A549 (cell line): ENCODE results near the gene ECPAS. TPM values are rescaled to one million over a fixed set of nuclear protein-coding genes. Genes with fewer than 3 reads are reported as not detected.

Experiments
- ATAC-seq, 2 experiments: fragments of 200-7000 bp in 1 of 2; fragments of >200 bp in 1 of 2; cut with Nextera tagmentation in 1 of 2; cut with Tn5 transposase in 1 of 2; 3 replicates each; pipeline versions ENCODE4 v1.8.0 to v1.9.1; 2018 to 2020; ENCODE audit warnings: mild to moderate bottlenecking in 1 of 2, moderate library complexity in 1 of 2
- CTCF ChIA-PET: fragments of 300-600 bp; sonication (Branson Sonifier 250); formaldehyde crosslinking; extraction: SDS; loops from one replicate; lab custom pipeline; 2021; ENCODE audit warnings: antibody characterized with exemption, inconsistent platforms; lab: Yijun Ruan, JAX
- POLR2A ChIA-PET: fragments of 350-600 bp; formaldehyde crosslinking; extraction: SDS; loops from one replicate; lab custom pipeline; 2021; ENCODE audit warnings: antibody characterized with exemption, inconsistent platforms; lab: Yijun Ruan, JAX
- DNase-seq, 2 experiments: peaks; one replicate each; pipeline versions ENCODE4 v3.0.0 to v3.0.0-alpha.2; 2011 to 2016; ENCODE audit warnings: low read depth in 1 of 2, low spot score in 1 of 2
- FAIRE-seq: peaks from 2 replicates; lab custom pipeline; 2011; peaks lifted over from hg19 to GRCh38; lab: Jason Lieb, UNC
- H3K27ac ChIP-seq, 2 experiments: fragments of >200 bp; sonication (Bioruptor Twin); formaldehyde crosslinking; 3 replicates each; pipeline ENCODE4 v1.5.1; 2016 to 2017
- H3K4me1 ChIP-seq: fragments of >200 bp; sonication (Bioruptor Twin); formaldehyde crosslinking; 3 replicates; pipeline ENCODE4 v1.6.1; 2016
- H3K4me2 ChIP-seq: fragments of >200 bp; sonication (Bioruptor Twin); formaldehyde crosslinking; 3 replicates; pipeline ENCODE4 v1.6.1; 2016
- H3K4me3 ChIP-seq: fragments of >200 bp; sonication (Bioruptor Twin); formaldehyde crosslinking; 3 replicates; pipeline ENCODE4 v1.5.1; 2016
- H3K9me3 ChIP-seq: fragments of >200 bp; sonication (Bioruptor Twin); formaldehyde crosslinking; 3 replicates; pipeline ENCODE4 v1.6.1; 2016
- BHLHE40 ChIP-seq: IDR thresholded peaks from 2 replicates; pipeline ENCODE4 v1.6.1; 2012; ENCODE audit warnings: low read depth, low read length, inconsistent platforms
- CBX8 ChIP-seq: fragments of 200-600 bp; sonication (generic); IDR thresholded peaks from 2 replicates; pipeline ENCODE4 v1.6.1; 2016
- CEBPB ChIP-seq, 2 experiments: fragments of >200 bp in 1 of 2; sonication (Bioruptor Twin) in 1 of 2; formaldehyde crosslinking in 1 of 2; IDR thresholded peaks; 2 replicates each; pipeline ENCODE4 v1.6.1; 2012 to 2016
- CHD2 ChIP-seq: fragments of 150-350 bp; IDR thresholded peaks from 2 replicates; pipeline ENCODE4 v1.6.1; 2014; ENCODE audit warnings: low read length; ENCODE audit not compliant: partially characterized antibody
- CHD4 ChIP-seq: fragments of 200-600 bp; sonication (generic); IDR thresholded peaks from 2 replicates; pipeline ENCODE4 v1.6.1; 2016; ENCODE audit warnings: antibody characterized with exemption, mild to moderate bottlenecking, borderline replicate concordance
- EHF ChIP-seq: fragments of 250-450 bp; sonication (Bioruptor Pico); IDR thresholded peaks from 2 replicates; pipeline ENCODE4 v1.5.0; 2020; ENCODE audit warnings: mild to moderate bottlenecking
- EHMT2 ChIP-seq: fragments of 200-600 bp; sonication (generic); IDR thresholded peaks from 2 replicates; pipeline ENCODE4 v1.6.1; 2016; ENCODE audit warnings: antibody characterized with exemption, low read depth, mild to moderate bottlenecking, moderate library complexity
- FOSL2 ChIP-seq, 2 experiments: fragments of 450-650 bp in 1 of 2; fragments of >200 bp in 1 of 2; sonication (Bioruptor Twin) in 1 of 2; formaldehyde crosslinking; IDR thresholded peaks; 2 replicates each; pipeline versions ENCODE4 v1.5.0 to v1.6.1; 2016 to 2020; ENCODE audit warnings: mild to moderate bottlenecking in 1 of 2, moderate library complexity in 1 of 2
- HDAC2 ChIP-seq: fragments of 200-600 bp; sonication (generic); IDR thresholded peaks from 2 replicates; pipeline ENCODE4 v1.6.1; 2016
- HEYL ChIP-seq: fragments of 250-450 bp; sonication (Bioruptor Pico); IDR thresholded peaks from 2 replicates; pipeline ENCODE4 v1.8.0; 2021; ENCODE audit warnings: mild to moderate bottlenecking, moderate library complexity
- HOXA7 ChIP-seq: fragments of 250-450 bp; sonication (Bioruptor Pico); IDR thresholded peaks from 2 replicates; pipeline ENCODE4 v1.5.0; 2020; ENCODE audit warnings: mild to moderate bottlenecking, moderate library complexity
- HOXB13 ChIP-seq: fragments of 250-450 bp; sonication (Bioruptor Pico); IDR thresholded peaks from 2 replicates; pipeline ENCODE4 v1.5.0; 2020; ENCODE audit warnings: low read depth, mild to moderate bottlenecking, moderate library complexity
- HOXB5 ChIP-seq: fragments of 250-450 bp; sonication (Bioruptor Pico); IDR thresholded peaks from 2 replicates; pipeline ENCODE4 v1.5.0; 2020; ENCODE audit warnings: mild to moderate bottlenecking, moderate library complexity
- JUN ChIP-seq, 2 experiments: fragments of >200 bp; sonication (Bioruptor Twin); formaldehyde crosslinking; IDR thresholded peaks; 2 replicates in 1 of 2; 3 replicates in 1 of 2; pipeline ENCODE4 v1.6.1; 2016 to 2017
- MAZ ChIP-seq: fragments of 150-350 bp; IDR thresholded peaks from 2 replicates; pipeline ENCODE4 v1.6.1; 2014; ENCODE audit warnings: antibody characterized with exemption, low read depth, low read length, borderline replicate concordance
- MYC ChIP-seq: IDR thresholded peaks from 2 replicates; pipeline ENCODE4 v1.6.1; 2012; ENCODE audit warnings: mild to moderate bottlenecking, inconsistent platforms, low read length, improper control_type of control experiment, borderline replicate concordance
- NPAS2 ChIP-seq: fragments of 250-450 bp; sonication (Bioruptor Pico); IDR thresholded peaks from 2 replicates; pipeline ENCODE4 v1.8.0; 2022; ENCODE audit warnings: mild to moderate bottlenecking, moderate library complexity, borderline replicate concordance
- NR3C1 ChIP-seq: fragments of >200 bp; sonication (Bioruptor Twin); formaldehyde crosslinking; IDR thresholded peaks from 3 replicates; pipeline ENCODE4 v1.6.1; 2017
- POLR2A ChIP-seq: IDR thresholded peaks from 2 replicates; pipeline ENCODE4 v1.6.1; 2012; ENCODE audit warnings: mild to moderate bottlenecking, low read length
- RAD21 ChIP-seq, 2 experiments: fragments of >200 bp in 1 of 2; sonication (Bioruptor Twin) in 1 of 2; formaldehyde crosslinking in 1 of 2; IDR thresholded peaks in 1 of 2; conservative IDR thresholded peaks in 1 of 2; 2 replicates in 1 of 2; 3 replicates in 1 of 2; pipeline ENCODE4 v1.6.1; 2012 to 2018; ENCODE audit warnings: inconsistent platforms in 1 of 2
- RCOR1 ChIP-seq: fragments of 150-350 bp; IDR thresholded peaks from 2 replicates; pipeline ENCODE4 v1.6.1; 2014; ENCODE audit warnings: antibody characterized with exemption, low read length, low read depth
- RFX5 ChIP-seq: fragments of 450-650 bp; IDR thresholded peaks from 2 replicates; pipeline ENCODE4 v1.7.1; 2014; ENCODE audit warnings: antibody characterized with exemption, mild to moderate bottlenecking, moderate library complexity
- RNF2 ChIP-seq: fragments of 200-600 bp; sonication (generic); IDR thresholded peaks from 2 replicates; pipeline ENCODE4 v1.6.1; 2016; ENCODE audit warnings: low read depth, mild to moderate bottlenecking, antibody characterized with exemption, moderate library complexity, borderline replicate concordance
- SREBF2 ChIP-seq: fragments of 450-650 bp; IDR thresholded peaks from 2 replicates; pipeline ENCODE4 v1.6.1; 2014; ENCODE audit warnings: mild to moderate bottlenecking, moderate library complexity
- TFCP2L1 ChIP-seq: fragments of 250-450 bp; sonication (Bioruptor Pico); IDR thresholded peaks from 2 replicates; pipeline ENCODE4 v1.5.0; 2021; ENCODE audit warnings: mild to moderate bottlenecking
- ZSCAN20 ChIP-seq: fragments of 250-450 bp; sonication (Bioruptor Pico); IDR thresholded peaks from 2 replicates; pipeline ENCODE4 v1.8.0; 2022; ENCODE audit warnings: mild to moderate bottlenecking, moderate library complexity
- WGBS: methylation state at CpG from one replicate; pipeline ENCODE4 v1.1.6; 2017; ENCODE audit errors: missing lambda C conversion rate; 5-methylcytosine and 5-hydroxymethylcytosine counted together
- polyA plus RNA-seq, 4 experiments: library from polyadenylated mRNA; depleted of rRNA in 3 of 4; stranded (reverse); fragments of >200 nt; fragmentation: RNase III in 1 of 4; extraction: RNeasy Plus Mini Kit Qiagen cat#74134 plus additional on column Dnase treatment in 1 of 4; gene quantifications; 2 replicates in 3 of 4; 3 replicates in 1 of 4; pipeline ENCODE4 v1.2.3, GENCODE V29; 2011 to 2017
- TF ChIP-seq, protein P1 (sequence below): IDR thresholded peaks from 2 replicates; pipeline ENCODE4 v1.6.1; 2012; ENCODE audit warnings: low read depth, borderline replicate concordance
- TF ChIP-seq, protein P2 (sequence below): IDR thresholded peaks from 2 replicates; pipeline ENCODE4 v1.6.1; 2012
- TF ChIP-seq, protein P3 (sequence below): fragments of 150-350 bp; IDR thresholded peaks from 2 replicates; pipeline ENCODE4 v1.6.1; 2014; ENCODE audit warnings: low read depth, mild to moderate bottlenecking, low read length
- TF ChIP-seq, protein P4 (sequence below): IDR thresholded peaks from 2 replicates; pipeline ENCODE4 v1.6.1; 2012

Gene ECPAS
- polyA plus RNA-seq, 2 of the 4 experiments (the other 2 are of a cell fraction), result 40.1 to 73.6 TPM

DNA sequence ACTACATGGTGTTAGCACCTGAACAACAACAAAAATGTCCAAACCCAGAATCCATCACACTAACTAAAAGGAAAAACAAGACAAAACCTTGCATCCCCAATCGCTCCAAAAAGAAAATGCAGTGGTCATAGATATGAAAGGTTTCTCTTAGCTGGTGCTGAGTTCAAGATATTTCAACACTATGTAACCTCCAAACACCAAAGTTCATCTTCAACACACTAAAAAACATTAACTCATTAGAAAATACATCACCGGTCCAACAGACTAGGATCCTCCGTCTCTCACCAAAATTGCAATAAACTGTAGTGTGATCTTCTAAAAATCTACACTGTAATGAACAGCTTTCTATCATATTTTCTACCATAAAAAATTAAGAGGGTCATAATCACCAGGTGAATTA is 60.8 kb downstream of the ECPAS start:
- Histone ChIP-seq H3K4me2 (no peak overlapping the region), H3K27ac (no peak overlapping the region), H3K4me3 (no peak overlapping the region), H3K9me3 (no peaks in the 10 kb centered on the region), H3K4me1 (peaks cover 14% of the 10 kb centered on the region)
- CTCF ChIA-PET, result no interaction called here
- DNase-seq (no peak), ATAC-seq (no peak), FAIRE-seq (no peak)
- WGBS, result 97% methylated on average over 3 of the region's 3 CpGs
- POLR2A ChIA-PET, result no interaction called here
- TF ChIP-seq MYC (no peak), RAD21 (conservative IDR thresholded peaks at IDR 0.05 in 1 of 2, IDR thresholded peaks at IDR 0.05 in 1 of 2) (no peak), NPAS2 (CRISPR knock-in tag) (no peak), RFX5 (no peak), EHF (CRISPR knock-in tag) (no peak), HOXB5 (CRISPR knock-in tag) (no peak), TFCP2L1 (CRISPR knock-in tag) (no peak), CHD2 (no peak)
- TF ChIP-seq, protein P1, sequence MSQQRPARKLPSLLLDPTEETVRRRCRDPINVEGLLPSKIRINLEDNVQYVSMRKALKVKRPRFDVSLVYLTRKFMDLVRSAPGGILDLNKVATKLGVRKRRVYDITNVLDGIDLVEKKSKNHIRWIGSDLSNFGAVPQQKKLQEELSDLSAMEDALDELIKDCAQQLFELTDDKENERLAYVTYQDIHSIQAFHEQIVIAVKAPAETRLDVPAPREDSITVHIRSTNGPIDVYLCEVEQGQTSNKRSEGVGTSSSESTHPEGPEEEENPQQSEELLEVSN, result no peak
- TF ChIP-seq, protein P2, sequence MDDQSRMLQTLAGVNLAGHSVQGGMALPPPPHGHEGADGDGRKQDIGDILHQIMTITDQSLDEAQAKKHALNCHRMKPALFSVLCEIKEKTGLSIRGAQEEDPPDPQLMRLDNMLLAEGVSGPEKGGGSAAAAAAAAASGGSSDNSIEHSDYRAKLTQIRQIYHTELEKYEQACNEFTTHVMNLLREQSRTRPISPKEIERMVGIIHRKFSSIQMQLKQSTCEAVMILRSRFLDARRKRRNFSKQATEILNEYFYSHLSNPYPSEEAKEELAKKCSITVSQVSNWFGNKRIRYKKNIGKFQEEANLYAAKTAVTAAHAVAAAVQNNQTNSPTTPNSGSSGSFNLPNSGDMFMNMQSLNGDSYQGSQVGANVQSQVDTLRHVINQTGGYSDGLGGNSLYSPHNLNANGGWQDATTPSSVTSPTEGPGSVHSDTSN, result no peak

DNA sequence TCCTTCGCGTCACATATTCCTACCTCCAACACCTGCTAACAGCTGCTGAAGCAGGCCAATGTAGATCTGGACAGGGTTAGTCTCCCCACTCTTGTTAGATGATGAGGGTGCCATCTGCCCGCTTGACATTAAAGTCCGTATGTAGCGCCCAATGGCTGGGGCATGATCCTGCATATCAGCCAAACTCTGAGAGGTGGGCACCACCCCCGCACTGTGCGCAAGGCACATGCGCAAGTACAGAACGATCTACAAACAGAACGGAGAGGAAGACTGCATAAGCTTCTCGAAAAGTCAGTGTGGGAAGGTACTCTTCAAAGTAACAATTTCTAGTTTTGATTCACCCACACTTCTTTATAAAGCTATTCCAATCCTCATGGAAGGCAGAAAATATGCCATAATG is 69.8 kb downstream of the ECPAS start:
- Histone ChIP-seq H3K4me3 (no peak overlapping the region), H3K4me2 (no peak overlapping the region), H3K27ac (no peak overlapping the region), H3K9me3 (no peaks in the 10 kb centered on the region), H3K4me1 (no peaks in the 10 kb centered on the region)
- ChIA-PET POLR2A (no interaction called here), CTCF (no interaction called here)
- no peak for DNase-seq
- TF ChIP-seq, protein P3, sequence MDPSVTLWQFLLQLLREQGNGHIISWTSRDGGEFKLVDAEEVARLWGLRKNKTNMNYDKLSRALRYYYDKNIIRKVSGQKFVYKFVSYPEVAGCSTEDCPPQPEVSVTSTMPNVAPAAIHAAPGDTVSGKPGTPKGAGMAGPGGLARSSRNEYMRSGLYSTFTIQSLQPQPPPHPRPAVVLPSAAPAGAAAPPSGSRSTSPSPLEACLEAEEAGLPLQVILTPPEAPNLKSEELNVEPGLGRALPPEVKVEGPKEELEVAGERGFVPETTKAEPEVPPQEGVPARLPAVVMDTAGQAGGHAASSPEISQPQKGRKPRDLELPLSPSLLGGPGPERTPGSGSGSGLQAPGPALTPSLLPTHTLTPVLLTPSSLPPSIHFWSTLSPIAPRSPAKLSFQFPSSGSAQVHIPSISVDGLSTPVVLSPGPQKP, result no peak
- no peak for TF ChIP-seq POLR2A
- TF ChIP-seq NPAS2 (CRISPR knock-in tag), result no peak
- 94% methylated on average over 11 of the region's 11 CpGs for WGBS
- ATAC-seq, result no peak
- FAIRE-seq, result no peak

DNA sequence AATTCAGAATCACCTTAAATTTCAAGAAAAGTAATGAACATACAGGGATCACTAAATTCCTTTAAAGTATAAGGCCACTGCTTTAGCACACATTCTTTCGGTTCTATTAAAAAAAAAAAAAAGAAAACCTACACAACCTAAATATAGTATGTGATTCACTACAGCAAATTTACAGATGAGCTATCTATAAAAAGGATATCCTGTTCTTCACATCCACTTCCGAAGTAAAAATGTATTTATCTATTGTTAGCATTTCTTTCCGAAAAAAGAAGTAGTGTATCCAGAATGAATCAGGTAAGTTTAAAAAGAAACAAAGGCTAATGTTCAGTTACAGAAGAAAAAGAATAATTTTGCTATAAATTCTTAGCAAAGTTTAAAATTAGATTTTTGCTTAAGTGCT is 70.2 kb downstream of the ECPAS start:
- FAIRE-seq, result no peak
- CTCF ChIA-PET, result no interaction called here

DNA sequence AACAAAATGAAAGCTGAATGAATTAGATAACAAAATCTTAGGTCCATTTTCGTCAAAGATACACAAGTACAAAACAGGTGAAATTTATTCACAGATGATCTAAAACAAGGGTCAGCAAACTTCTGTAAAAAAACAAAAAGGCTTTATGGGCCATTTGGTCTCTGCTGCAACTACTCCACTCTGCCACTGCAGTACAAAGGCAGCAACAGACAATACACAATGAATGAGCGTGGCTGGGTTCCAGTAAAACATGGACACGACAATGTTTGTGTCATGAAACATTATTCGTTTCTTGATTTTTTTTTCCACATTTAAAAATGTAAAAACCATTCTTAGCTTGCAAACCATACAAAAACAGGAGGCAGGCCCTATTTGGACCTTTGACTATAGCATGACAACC is 71.9 kb downstream of the ECPAS start:
- 90% methylated on average over 4 of the region's 4 CpGs for WGBS
- DNase-seq, result no peak
- no peak overlapping the region for H3K4me2 ChIP-seq
- POLR2A ChIA-PET, result interaction anchor here (0.7 kb wide), 1 partner anchor 55 kb away, joined by 3 read pairs; no protein-coding TSS in a partner anchor
- no peaks in the 10 kb centered on the region for H3K9me3 ChIP-seq
- H3K4me3 ChIP-seq, result no peak overlapping the region
- H3K27ac ChIP-seq, result no peak overlapping the region
- H3K4me1 ChIP-seq, result no peaks in the 10 kb centered on the region
- FAIRE-seq, result no peak
- CTCF ChIA-PET, result interaction anchor here (1.5 kb wide), 1 partner anchor 28 kb away, joined by 3 read pairs; no protein-coding TSS in a partner anchor
- ATAC-seq, result no peak
- TF ChIP-seq HOXA7 (CRISPR knock-in tag) (no peak), HOXB13 (CRISPR knock-in tag) (no peak), MAZ (no peak), FOSL2 (IDR thresholded peaks at IDR 0.05) (no peak), FOSL2 (CRISPR knock-in tag; IDR thresholded peaks at IDR 0.05) (no peak), RNF2 (no peak), POLR2A (no peak), CHD4 (no peak), NR3C1 (no peak), EHMT2 (no peak), BHLHE40 (no peak), HEYL (no peak), HDAC2 (no peak)
- TF ChIP-seq, protein P3, result no peak

More for the DNA sequence above, 70.2 kb downstream of the ECPAS start:
- H3K4me2 ChIP-seq, result no peak overlapping the region
- no peak for TF ChIP-seq FOSL2 (IDR thresholded peaks at IDR 0.05)
- no peak for TF ChIP-seq FOSL2 (CRISPR knock-in tag; IDR thresholded peaks at IDR 0.05)
- TF ChIP-seq HOXB5 (CRISPR knock-in tag), result no peak
- TF ChIP-seq CEBPB (IDR thresholded peaks at IDR 0.05), result no peak
- TF ChIP-seq RCOR1, result no peak
- TF ChIP-seq SREBF2, result no peak
- TF ChIP-seq, protein P4, sequence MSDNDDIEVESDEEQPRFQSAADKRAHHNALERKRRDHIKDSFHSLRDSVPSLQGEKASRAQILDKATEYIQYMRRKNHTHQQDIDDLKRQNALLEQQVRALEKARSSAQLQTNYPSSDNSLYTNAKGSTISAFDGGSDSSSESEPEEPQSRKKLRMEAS, result no peak
- TF ChIP-seq CBX8, result no peak
- no peak for TF ChIP-seq JUN (IDR thresholded peaks at IDR 0.05)
- TF ChIP-seq HOXB13 (CRISPR knock-in tag), result no peak
- TF ChIP-seq MYC, result no peak
- TF ChIP-seq ZSCAN20 (CRISPR knock-in tag), result no peak
- H3K4me1 ChIP-seq, result no peaks in the 10 kb centered on the region
- POLR2A ChIA-PET, result no interaction called here
- H3K27ac ChIP-seq, result no peak overlapping the region
- WGBS, result 93% methylated on average over 3 of the region's 3 CpGs
- ATAC-seq, result no peak
- H3K4me3 ChIP-seq, result no peak overlapping the region
- no peaks in the 10 kb centered on the region for H3K9me3 ChIP-seq
- DNase-seq, result no peak
